B cell (primary cell): ENCODE results near the gene MBNL2.

Source experiments
- EZH2 ChIP-seq: IDR thresholded peaks from 2 replicates; pipeline ENCODE4 v1.6.1; 2012; ENCODE audit warnings: borderline replicate concordance, low read depth, mild to moderate bottlenecking, moderate library complexity, low read length; ENCODE audit not compliant: insufficient read depth, poor library complexity, severe bottlenecking
- TF ChIP-seq, protein P1 (sequence below): fragments of 200-600 bp; IDR thresholded peaks from one replicate; pipeline ENCODE4 v1.8.0; 2022; ENCODE audit warnings: antibody characterized with exemption, mild to moderate bottlenecking

DNA sequence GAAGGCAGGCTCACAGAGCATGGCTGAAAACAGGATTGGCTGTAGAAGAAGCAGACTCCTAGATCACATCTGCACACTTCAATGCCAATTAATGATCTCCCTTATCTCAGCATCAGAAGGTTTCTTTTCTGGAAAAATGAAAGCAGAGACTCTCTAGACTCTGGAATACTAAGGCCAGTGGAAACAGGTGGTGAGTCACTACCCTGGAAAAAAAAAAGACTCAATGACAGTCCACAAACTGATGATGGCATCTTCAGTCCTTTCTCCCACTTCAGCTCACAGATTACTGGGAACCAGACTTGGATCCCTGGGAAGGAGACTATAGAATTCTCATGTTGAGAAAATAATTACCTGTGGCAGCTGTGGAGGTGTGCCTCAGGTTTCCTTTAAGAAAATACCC is 47.5 kb upstream of the MBNL2 start:
- TF ChIP-seq, protein P1, sequence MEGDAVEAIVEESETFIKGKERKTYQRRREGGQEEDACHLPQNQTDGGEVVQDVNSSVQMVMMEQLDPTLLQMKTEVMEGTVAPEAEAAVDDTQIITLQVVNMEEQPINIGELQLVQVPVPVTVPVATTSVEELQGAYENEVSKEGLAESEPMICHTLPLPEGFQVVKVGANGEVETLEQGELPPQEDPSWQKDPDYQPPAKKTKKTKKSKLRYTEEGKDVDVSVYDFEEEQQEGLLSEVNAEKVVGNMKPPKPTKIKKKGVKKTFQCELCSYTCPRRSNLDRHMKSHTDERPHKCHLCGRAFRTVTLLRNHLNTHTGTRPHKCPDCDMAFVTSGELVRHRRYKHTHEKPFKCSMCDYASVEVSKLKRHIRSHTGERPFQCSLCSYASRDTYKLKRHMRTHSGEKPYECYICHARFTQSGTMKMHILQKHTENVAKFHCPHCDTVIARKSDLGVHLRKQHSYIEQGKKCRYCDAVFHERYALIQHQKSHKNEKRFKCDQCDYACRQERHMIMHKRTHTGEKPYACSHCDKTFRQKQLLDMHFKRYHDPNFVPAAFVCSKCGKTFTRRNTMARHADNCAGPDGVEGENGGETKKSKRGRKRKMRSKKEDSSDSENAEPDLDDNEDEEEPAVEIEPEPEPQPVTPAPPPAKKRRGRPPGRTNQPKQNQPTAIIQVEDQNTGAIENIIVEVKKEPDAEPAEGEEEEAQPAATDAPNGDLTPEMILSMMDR = no peak
- TF ChIP-seq EZH2 = no peak
